Adrenal gland (tissue), 5 donors: ENCODE data around the gene PRMT7.

ENCODE experiments used
- POLR2A ChIP-seq, 2 donors: fragments of 450-650 bp; IDR thresholded peaks; one replicate each; pipeline ENCODE4 v1.6.1; 2017; ENCODE audit warnings: antibody characterized with exemption in 2 of 2, mild to moderate bottlenecking in 2 of 2, moderate library complexity in 1 of 2
- TF ChIP-seq, protein P1 (sequence below), 6 experiments: fragments of 450-650 bp in 4 of 6; fragments of 200-600 bp in 2 of 6; sonication (generic) in 1 of 6; IDR thresholded peaks; 1 replicate in 5 of 6; 2 replicates in 1 of 6; pipeline versions ENCODE4 v1.5.1 to v1.8.0; 2016 to 2021; ENCODE audit warnings: antibody characterized with exemption in 6 of 6, mild to moderate bottlenecking in 2 of 6, moderate library complexity in 1 of 6
- donor health status: DM: no; HTN: no; CAD: no.

DNA sequence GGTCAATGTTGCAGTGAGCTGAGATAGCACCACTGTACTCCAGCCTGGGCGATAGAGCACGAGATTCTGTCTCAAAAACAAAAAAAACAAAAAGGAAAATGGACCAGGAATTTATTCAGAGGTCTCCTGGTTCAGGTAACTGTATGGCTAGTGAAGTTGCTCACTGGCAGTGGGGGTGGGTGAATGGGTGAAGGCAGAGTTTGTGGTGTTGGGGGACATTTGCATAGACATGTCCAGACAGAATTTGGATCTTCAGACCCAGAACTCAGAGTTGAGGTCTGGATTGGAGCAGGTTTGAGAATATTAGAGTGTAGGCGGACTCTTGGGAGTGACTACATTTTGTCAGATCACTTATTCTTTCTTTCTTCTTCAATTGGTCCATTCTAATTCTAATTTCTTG lies 82.5 kb downstream of the PRMT7 start:
- TF ChIP-seq, protein P1, sequence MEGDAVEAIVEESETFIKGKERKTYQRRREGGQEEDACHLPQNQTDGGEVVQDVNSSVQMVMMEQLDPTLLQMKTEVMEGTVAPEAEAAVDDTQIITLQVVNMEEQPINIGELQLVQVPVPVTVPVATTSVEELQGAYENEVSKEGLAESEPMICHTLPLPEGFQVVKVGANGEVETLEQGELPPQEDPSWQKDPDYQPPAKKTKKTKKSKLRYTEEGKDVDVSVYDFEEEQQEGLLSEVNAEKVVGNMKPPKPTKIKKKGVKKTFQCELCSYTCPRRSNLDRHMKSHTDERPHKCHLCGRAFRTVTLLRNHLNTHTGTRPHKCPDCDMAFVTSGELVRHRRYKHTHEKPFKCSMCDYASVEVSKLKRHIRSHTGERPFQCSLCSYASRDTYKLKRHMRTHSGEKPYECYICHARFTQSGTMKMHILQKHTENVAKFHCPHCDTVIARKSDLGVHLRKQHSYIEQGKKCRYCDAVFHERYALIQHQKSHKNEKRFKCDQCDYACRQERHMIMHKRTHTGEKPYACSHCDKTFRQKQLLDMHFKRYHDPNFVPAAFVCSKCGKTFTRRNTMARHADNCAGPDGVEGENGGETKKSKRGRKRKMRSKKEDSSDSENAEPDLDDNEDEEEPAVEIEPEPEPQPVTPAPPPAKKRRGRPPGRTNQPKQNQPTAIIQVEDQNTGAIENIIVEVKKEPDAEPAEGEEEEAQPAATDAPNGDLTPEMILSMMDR (IDR thresholded peaks at IDR 0.05) = no peak
- TF ChIP-seq POLR2A (IDR thresholded peaks at IDR 0.05) = no peak
